GDM1 (cell line): Measurements from ENCODE around the gene PCK1.
A peak's percentile ranks its signal among the peaks of the same experiment; 100 is the strongest.

Experiments
- DNase-seq: peaks from one replicate; lab custom pipeline; 2025; lab: John Stamatoyannopoulos, UW

PCK1 gene

GRCh38 chr20:57589728-57590484 lies 29.0 kb downstream of the PCK1 start:
- DNase-seq: no peak

DNA sequence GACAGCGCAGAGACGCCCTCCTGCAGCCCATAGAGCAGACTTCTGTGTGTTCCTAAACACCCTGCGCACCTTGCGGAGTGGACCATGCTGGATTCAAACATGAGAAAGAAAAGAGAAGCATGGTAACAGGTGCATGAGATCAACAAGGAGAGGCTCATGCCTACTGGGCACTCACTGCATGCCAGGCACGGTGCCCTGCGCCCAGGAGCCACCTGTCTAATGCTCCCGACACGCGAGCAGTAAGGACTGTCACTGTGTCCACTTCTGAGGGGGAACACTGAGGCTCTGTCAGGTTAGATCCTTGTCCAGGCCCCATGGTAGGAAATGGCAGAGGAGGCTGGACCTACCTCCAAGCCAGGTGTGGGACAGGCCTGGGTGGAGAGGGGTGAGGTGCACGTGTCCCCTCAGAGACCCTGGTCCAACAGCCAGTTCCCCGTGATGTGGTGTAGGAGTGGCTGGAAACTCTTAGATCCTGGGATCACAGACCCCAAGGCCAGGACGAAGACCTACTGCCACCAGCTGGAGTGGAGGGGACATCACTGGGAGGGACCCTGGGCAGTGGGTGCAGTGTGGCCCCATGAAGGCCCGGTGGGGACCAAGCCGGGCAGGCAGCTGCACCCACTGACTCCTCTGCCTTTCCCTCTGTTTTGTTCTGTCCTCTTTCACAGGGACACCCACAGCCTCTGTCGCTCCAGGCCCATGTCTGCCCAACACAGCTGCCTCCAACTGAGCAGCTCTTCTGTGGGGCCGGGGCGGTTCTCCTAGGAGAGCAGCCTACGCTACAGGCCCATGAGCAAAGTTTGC lies 29.8 kb downstream of the PCK1 start:
- no peak for DNase-seq

DNA sequence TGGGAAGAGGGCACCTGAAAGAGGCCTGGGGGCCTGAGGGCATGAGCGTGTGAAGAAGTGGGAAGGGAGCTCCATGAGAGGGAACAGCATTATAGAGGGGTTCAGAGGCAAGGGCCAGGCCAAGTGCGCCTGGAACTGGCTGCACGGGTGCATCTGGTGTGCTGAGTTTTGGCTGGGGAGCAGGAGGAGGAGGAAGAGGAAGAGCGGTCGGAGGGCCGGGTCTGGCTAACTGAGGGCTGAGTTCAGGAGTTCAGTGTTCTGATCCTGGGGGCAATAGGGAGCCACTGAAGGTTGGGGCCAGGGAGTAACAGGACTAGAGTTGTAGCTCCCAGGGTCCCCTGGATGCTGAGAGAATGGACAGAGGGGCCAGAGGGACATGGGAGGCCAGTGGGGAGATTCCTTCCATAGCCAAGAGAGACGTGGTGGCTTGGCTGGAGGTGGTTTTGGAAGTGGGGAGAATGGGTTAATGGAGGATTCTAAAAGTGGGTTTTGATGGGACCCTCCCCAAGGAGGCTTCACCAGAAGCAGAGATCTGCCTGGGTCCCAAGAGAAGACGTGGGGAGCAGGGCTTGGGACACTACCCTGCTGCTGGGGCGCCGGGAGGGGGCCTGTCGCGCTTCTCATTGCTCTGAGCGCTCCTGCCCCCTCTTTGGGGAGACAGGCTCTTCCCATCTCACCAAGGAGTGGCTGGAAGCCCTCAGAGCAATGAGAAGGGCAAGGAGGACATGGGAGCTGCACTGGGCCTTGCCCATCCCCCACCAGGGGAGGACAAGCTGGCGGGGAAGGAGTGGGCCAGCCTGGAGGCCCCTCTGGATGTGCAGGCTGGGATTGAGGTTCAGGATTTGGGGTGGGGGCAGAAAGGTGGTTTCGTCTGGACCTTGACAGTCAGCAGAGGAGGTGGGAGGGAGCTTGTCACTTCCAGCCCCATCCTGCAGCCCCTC lies 30.6 kb downstream of the PCK1 start:
- no peak for DNase-seq

GRCh38 chr20:57592263-57593092 lies 31.6 kb downstream of the PCK1 start:
- DNase-seq: no peak

- no peak for DNase-seq
These were observed 32.4 kb downstream of the PCK1 start for GRCh38 chr20:57593134-57593886.

DNA sequence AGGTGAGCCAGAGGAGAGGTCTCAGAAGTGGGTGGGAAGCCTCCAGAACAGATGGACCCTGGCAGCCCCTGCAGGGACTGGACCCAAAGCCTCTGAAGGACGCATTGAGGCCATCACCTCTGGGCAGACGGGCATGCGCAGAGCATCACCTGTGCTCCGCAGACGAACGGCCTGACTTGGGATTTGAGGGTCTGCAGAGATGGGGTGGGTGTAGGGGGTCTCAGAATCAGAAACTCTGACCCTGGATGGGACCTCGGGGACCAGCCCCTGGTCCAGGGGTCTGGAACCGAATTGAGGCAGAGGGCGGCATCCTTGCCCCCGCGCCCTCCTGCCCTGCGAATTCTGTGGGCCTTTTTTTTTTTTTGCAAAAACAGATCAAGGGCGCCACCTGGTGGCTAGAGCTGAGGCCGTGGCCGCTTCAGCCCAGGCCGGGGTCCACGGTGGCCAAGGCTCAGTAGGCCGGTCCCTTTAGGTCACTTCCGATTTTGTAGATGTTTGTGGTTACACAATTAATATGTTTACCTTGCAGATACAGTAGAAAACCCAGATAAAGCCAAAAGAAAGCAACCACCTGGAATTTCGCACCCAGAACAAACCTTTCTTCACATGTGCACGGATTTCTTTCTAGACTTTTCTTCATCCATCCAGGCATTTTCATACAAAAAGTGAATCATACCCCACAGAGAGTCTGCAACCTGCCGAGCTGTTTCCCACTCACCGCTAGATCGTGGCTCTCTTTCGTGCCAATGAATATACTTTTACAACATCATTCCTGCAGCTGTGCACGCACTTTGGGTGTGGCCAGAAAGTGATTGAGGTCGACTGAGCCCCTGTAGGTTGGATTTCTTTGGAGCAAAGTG lies 33.4 kb downstream of the PCK1 start:
- DNase-seq: no peak

GRCh38 chr20:57595041-57596030 lies 34.4 kb downstream of the PCK1 start:
- DNase-seq: no peak

GRCh38 chr20:57596358-57596757 lies 35.4 kb downstream of the PCK1 start:
- no peak for DNase-seq

- peak; percentile 31 for DNase-seq
These were observed 36.4 kb downstream of the PCK1 start for GRCh38 chr20:57596998-57597939.

DNA sequence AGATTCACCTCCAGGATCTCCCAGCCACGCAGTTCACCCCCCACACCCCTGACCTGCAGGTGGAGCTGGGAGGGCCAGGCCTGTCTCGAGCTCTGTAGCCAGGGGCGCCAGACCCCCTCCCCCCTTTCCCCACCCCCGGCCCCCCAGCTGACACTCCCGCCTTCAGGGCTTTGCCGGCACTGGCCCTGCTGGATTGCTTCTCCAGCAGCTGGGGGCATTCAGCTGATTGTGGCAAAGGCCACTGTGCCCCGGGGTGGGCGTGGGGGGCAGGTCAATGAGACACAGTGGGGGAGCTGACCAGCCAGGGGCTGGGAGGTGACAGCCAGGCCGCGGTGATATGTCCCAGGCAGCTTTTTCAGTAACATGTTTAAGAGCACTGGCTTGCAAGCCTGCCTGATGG lies 37.1 kb downstream of the PCK1 start:
- no peak for DNase-seq

DNA sequence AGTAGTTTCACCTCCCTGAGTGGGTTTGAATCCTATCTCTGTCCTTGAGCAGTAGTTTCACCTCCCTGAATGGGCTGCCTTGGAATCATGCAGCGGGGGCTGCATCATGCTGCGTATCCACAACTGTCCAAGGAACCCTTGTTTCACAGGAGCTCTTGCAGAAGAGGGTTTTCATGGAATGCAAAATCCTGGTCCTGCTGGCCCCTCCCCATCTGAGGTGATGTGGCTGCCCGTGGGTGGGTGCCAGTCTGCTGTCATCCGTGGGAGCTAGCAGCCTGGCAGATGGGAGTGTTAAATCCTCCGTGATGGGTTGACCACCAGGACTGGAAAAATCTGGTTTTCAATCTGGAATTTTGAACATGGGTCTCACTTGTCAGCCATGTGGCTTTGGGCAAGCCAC lies 37.6 kb downstream of the PCK1 start:
- no peak for DNase-seq

DNA sequence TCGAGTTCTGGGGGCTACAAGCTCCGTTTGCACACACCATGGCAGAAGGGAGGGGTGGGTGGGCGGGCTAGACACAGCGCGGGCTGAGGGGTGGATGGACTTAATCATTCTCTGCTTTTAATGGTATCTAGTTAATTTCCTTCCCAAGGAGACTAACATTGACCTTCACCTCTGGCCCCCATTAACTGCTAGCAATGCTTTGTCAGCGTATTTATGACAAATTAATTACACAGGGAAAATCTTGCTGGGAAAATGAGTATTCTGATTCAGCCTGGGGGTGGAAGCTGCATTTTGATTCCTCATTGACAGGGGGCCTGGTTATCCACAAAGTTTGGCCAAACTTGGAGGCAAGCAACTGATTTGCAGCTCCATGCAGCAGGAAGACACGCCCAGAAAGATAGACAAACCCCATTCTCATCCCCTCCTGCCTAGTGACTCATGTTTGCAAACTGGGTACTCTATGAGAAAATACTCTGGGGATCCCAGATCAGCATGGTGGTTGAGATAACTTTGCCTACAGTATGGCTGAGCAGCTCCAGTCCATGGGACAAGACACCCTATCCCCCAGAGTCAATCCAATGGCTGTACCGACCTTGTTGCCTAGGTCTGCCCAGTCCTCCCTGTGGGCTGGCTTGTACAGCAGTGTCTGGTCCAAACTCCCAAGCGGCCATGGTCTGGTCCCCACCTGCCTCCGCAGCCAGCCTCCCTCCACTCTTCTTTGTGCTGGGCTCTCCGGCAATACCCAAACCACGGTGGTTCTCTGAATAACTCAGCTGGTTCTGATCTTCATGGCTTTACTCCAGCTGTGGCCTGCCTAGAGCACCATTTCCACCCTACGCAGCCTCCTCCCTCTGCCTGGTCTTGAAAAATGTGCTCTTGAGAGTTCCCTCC lies 39.7 kb downstream of the PCK1 start:
- no peak for DNase-seq

- DNase-seq: no peak
These were observed 40.3 kb downstream of the PCK1 start for GRCh38 chr20:57601211-57601570.

DNA sequence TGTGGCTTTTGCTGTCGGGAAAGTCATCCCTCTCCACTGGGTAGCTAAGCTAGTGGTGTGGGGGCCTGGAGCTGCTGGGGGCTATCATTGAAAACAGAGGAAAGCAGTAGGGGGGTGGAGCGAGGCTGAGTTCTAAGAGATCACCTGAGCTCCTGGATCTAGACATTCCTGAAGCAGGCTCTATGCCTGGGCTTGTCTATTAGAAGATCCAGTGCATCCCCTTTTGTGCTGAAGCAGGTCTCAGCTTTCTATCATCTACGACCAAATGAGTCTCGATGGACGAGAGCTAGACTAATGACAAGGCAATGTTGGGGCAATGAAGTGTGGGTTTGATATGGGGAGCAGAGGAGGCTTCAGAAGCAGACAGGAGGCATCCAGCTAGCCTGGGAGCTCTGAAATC lies 40.8 kb downstream of the PCK1 start:
- DNase-seq: no peak

DNA sequence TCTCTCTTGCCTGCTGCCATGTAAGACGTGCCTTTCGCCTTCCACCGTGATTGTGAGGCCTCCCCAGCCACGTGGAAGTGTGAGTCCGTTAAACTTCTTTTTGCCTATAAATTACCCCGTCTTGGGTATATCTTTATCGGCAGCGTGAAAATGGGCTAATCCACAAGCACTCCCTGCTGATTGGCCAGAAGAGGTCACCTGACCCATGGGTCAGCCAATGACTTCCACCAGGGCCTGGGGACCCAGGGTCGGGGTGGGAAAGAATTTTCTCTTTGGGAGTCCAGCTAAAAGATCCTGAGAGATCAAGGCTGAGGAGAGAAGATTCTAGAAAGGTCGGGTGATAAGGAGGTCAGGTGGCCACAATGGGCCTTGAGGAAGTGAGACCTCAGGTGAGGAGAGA lies 42.2 kb downstream of the PCK1 start:
- no peak for DNase-seq

DNA sequence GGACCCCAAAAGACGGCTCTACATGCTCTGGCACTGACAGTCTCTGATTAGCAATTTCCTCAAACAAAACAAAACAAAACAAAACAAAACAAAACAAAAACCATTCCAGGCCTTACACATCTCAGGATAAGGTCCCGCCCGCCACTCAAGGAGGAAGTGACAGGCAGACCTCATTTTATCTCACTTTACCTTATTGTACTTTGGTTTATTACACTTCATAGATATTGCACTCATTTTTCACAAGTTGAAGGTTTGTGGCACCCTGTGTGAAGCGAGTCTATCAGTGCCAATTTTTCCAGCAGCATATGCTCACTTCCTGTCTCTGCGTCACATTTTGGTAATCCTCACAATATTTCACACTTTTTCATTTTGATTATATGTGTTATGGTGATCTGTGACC lies 44.1 kb downstream of the PCK1 start:
- no peak for DNase-seq
